MM.1S (cell line): ENCODE results near the gene ENKD1.

Source experiments
- DNase-seq: peaks from one replicate; pipeline ENCODE4 v3.0.0-alpha.2; 2015
- H2AFZ ChIP-seq: fragments of 300-600 bp; sonication (generic); 2 replicates; pipeline ENCODE4 v1.6.0; 2016; ENCODE audit warnings: antibody characterized with exemption, low read length
- H3F3A ChIP-seq: fragments of 300-600 bp; sonication (generic); 2 replicates; pipeline ENCODE4 v1.6.1; 2016; ENCODE audit warnings: mild to moderate bottlenecking, antibody characterized with exemption, low read length, moderate library complexity, mixed read lengths; ENCODE audit not compliant: insufficient read depth
- H3K27ac ChIP-seq: fragments of 300-600 bp; sonication (generic); 2 replicates; pipeline ENCODE4 v1.5.1; 2016; ENCODE audit warnings: mild to moderate bottlenecking, low read length
- H3K27me3 ChIP-seq: fragments of 300-600 bp; sonication (generic); replicated peaks from 2 replicates; pipeline ENCODE4 v1.6.0; 2016; ENCODE audit warnings: low read length; ENCODE audit not compliant: insufficient read depth
- H3K36me3 ChIP-seq: fragments of 300-600 bp; sonication (generic); replicated peaks from 2 replicates; pipeline ENCODE4 v1.6.1; 2016; ENCODE audit warnings: mild to moderate bottlenecking, low read length, mixed read lengths; ENCODE audit not compliant: insufficient read depth
- H3K4me1 ChIP-seq: fragments of 300-600 bp; sonication (generic); 2 replicates; pipeline ENCODE4 v1.6.1; 2016; ENCODE audit warnings: low read length, mixed read lengths
- H3K4me2 ChIP-seq: fragments of 300-600 bp; sonication (generic); 2 replicates; pipeline ENCODE4 v1.6.0; 2016; ENCODE audit warnings: low read depth, low read length
- H3K4me3 ChIP-seq: fragments of 300-600 bp; sonication (generic); 2 replicates; pipeline ENCODE4 v1.5.1; 2016; ENCODE audit warnings: low read length, mixed read lengths
- H3K79me2 ChIP-seq: fragments of 300-600 bp; sonication (generic); 2 replicates; pipeline ENCODE4 v1.6.1; 2016; ENCODE audit warnings: mixed run types, low read length, mixed read lengths
- H3K9ac ChIP-seq: fragments of 300-600 bp; sonication (generic); 2 replicates; pipeline ENCODE4 v1.6.1; 2016; ENCODE audit warnings: low read length, mixed read lengths
- H3K9me2 ChIP-seq: fragments of 300-600 bp; sonication (generic); replicated peaks from 2 replicates; pipeline ENCODE4 v1.6.1; 2016; ENCODE audit warnings: mild to moderate bottlenecking, low read length, mixed read lengths; ENCODE audit not compliant: insufficient read depth
- H3K9me3 ChIP-seq: fragments of 300-600 bp; sonication (generic); replicated peaks from 2 replicates; pipeline ENCODE4 v1.6.1; 2016; ENCODE audit warnings: mild to moderate bottlenecking, low read length, mixed read lengths; ENCODE audit not compliant: insufficient read depth
- H4K20me1 ChIP-seq: fragments of 300-600 bp; sonication (generic); 2 replicates; pipeline ENCODE4 v1.6.1; 2016; ENCODE audit warnings: mild to moderate bottlenecking, low read length, moderate library complexity, mixed read lengths; ENCODE audit not compliant: insufficient read depth
- CTCF ChIP-seq: fragments of 300-600 bp; sonication (generic); IDR thresholded peaks from 2 replicates; pipeline ENCODE4 v1.5.1; 2016; ENCODE audit warnings: antibody characterized with exemption, low read length, mixed read lengths
- EZH2 ChIP-seq: fragments of 300-600 bp; sonication (generic); optimal IDR thresholded peaks from 2 replicates; pipeline ENCODE3; 2017; ENCODE audit warnings: low read depth, mild to moderate bottlenecking, antibody characterized with exemption, low read length, mixed read lengths
- EZH2phosphoT487 ChIP-seq: fragments of 300-600 bp; sonication (generic); IDR thresholded peaks from 2 replicates; pipeline ENCODE4 v1.6.1; 2018; ENCODE audit warnings: antibody characterized with exemption, low read length

ENKD1 gene

GRCh38 chr16:67651039-67651438 lies 15.5 kb downstream of the ENKD1 start:
- Histone ChIP-seq H3K4me3 (no peak overlapping the region), H3K9ac (no peak overlapping the region), H3K27me3 (no peaks in the 10 kb centered on the region), H4K20me1 (no peaks in the 10 kb centered on the region), H2AFZ (no peak overlapping the region), H3K36me3 (no peaks in the 10 kb centered on the region), H3K27ac (no peak overlapping the region), H3F3A (peaks cover 4% of the 10 kb centered on the region; the same call in 1 of the 2 replicates), H3K4me2 (no peak overlapping the region), H3K9me2 (no peaks in the 10 kb centered on the region), H3K9me3 (no peaks in the 10 kb centered on the region), H3K79me2 (peaks cover 18% of the 10 kb centered on the region), H3K4me1 (peaks cover under 1% of the 10 kb centered on the region; the same call in 1 of the 2 replicates)
- no peak for TF ChIP-seq EZH2
- no peak for DNase-seq

DNA sequence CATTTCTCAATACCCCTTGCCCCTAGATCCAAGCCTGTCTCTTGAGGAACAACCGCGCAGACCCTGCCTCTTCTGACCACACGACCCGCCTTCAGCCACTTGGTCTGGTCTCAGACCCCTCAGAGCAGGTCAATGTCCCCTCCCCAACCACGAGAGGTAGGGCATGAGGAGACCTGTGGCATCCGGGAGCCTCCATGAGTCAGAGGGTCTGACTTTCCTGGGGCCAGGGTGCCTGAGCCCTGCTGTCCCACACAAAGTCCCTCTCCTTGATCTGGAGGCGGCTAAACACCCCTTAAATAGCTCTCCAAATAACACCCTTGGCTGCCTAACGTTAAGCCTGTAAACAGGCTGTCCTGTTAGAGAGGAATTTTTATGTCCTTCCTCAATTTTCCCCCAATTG lies 16.5 kb downstream of the ENKD1 start:
- H3K79me2 ChIP-seq = peaks cover 28% of the 10 kb centered on the region

GRCh38 chr16:67649494-67649931 lies 17.0 kb downstream of the ENKD1 start:
- no peaks in the 10 kb centered on the region for H3K9me3 ChIP-seq
- H2AFZ ChIP-seq = no peak overlapping the region
- H3K9me2 ChIP-seq = no peaks in the 10 kb centered on the region
- no peak for TF ChIP-seq CTCF
- no peak for TF ChIP-seq EZH2
- TF ChIP-seq EZH2phosphoT487 = no peak
- H3K4me2 ChIP-seq = no peak overlapping the region
- no peak for DNase-seq
- H4K20me1 ChIP-seq = no peaks in the 10 kb centered on the region
- H3K79me2 ChIP-seq = peaks cover 30% of the 10 kb centered on the region
- H3F3A ChIP-seq = no peaks in the 10 kb centered on the region
- H3K4me3 ChIP-seq = no peak overlapping the region
- no peak overlapping the region for H3K27ac ChIP-seq
- no peaks in the 10 kb centered on the region for H3K36me3 ChIP-seq
- no peaks in the 10 kb centered on the region for H3K27me3 ChIP-seq
- H3K9ac ChIP-seq = no peak overlapping the region
- H3K4me1 ChIP-seq = peaks cover 8% of the 10 kb centered on the region

More for the DNA sequence above, 16.5 kb downstream of the ENKD1 start:
- H3K27ac ChIP-seq = no peak overlapping the region
- peaks cover 8% of the 10 kb centered on the region for H3K4me1 ChIP-seq
- no peak overlapping the region for H3K4me3 ChIP-seq
- no peaks in the 10 kb centered on the region for H3K27me3 ChIP-seq
- H2AFZ ChIP-seq = no peak overlapping the region
- DNase-seq = no peak
- H3K4me2 ChIP-seq = no peak overlapping the region
- H3F3A ChIP-seq = no peaks in the 10 kb centered on the region; the same call in 1 of the 2 replicates
- no peaks in the 10 kb centered on the region for H3K9me3 ChIP-seq
- no peaks in the 10 kb centered on the region for H3K36me3 ChIP-seq
- TF ChIP-seq EZH2phosphoT487 = no peak
- no peak for TF ChIP-seq CTCF
- TF ChIP-seq EZH2 = no peak
- H4K20me1 ChIP-seq = no peaks in the 10 kb centered on the region
- no peak overlapping the region for H3K9ac ChIP-seq
- H3K9me2 ChIP-seq = no peaks in the 10 kb centered on the region

DNA sequence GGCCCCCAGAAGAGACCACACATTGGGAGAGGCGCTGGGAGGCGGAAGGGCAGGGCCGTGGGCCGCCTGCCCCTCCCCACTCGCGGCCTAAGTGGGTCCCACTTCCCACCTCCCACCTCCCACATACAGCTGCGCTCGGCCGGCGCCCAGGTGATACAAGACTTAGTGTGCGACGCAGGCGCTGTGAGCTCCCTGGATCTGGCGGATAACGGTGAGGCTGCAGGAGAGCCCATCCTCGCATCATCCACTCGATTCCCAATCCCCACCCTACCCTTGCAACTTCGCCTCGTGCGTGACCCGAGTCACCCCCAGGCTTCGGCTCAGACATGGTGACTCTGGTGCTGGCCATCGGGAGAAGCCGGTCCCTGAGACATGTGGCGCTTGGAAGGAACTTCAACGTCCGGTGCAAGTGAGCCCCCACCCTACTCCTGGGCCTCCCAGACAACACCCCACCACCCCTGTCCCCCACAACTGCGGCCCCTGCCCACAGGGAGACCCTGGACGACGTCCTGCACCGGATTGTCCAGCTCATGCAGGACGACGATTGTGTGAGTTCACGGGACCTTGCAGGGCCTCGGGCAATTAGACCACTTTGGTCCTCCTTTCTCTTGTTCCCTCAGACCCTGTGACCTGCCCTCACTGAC lies 17.7 kb downstream of the ENKD1 start:
- no peak overlapping the region for H3K27ac ChIP-seq
- TF ChIP-seq EZH2 (no peak), EZH2phosphoT487 (no peak), CTCF (no peak)
- peaks cover 8% of the 10 kb centered on the region for H3K4me1 ChIP-seq
- H3K4me3 ChIP-seq = no peak overlapping the region
- no peaks in the 10 kb centered on the region for H4K20me1 ChIP-seq
- no peak overlapping the region for H2AFZ ChIP-seq
- H3K9ac ChIP-seq = no peak overlapping the region
- no peaks in the 10 kb centered on the region for H3K9me2 ChIP-seq
- H3K36me3 ChIP-seq = no peaks in the 10 kb centered on the region
- H3K27me3 ChIP-seq = no peaks in the 10 kb centered on the region
- H3K4me2 ChIP-seq = no peak overlapping the region
- no peaks in the 10 kb centered on the region for H3K9me3 ChIP-seq
- DNase-seq = no peak
- H3F3A ChIP-seq = no peaks in the 10 kb centered on the region
- H3K79me2 ChIP-seq = peaks cover 30% of the 10 kb centered on the region
